Suprapubic skin (tissue), 4 donors: ENCODE data around the gene BCKDHA. TPM values are rescaled to one million over a fixed set of nuclear protein-coding genes. Genes with fewer than 3 reads are reported as not detected.

ENCODE experiments used
- DNase-seq, 2 donors: peaks; one replicate each; pipeline ENCODE4 v3.0.0-alpha.2; 2019; ENCODE audit warnings: low spot score in 2 of 2
- H3K27ac ChIP-seq: fragments of 200-600 bp; sonication (generic); one replicate; pipeline ENCODE4 v1.5.1; 2019
- H3K27me3 ChIP-seq: fragments of 200-600 bp; sonication (generic); one replicate; pipeline ENCODE4 v1.5.1; 2019
- H3K36me3 ChIP-seq: fragments of 200-600 bp; sonication (generic); one replicate; pipeline ENCODE4 v1.5.1; 2019
- H3K4me1 ChIP-seq: fragments of 200-600 bp; sonication (generic); one replicate; pipeline ENCODE4 v1.5.1; 2019
- H3K4me3 ChIP-seq: fragments of 200-600 bp; sonication (generic); one replicate; pipeline ENCODE4 v1.5.1; 2019; ENCODE audit warnings: mild to moderate bottlenecking
- H3K9me3 ChIP-seq: fragments of 200-600 bp; sonication (generic); one replicate; pipeline ENCODE4 v1.5.1; 2019
- CTCF ChIP-seq, 2 donors: fragments of 200-600 bp in 1 of 2; fragments of 450-650 bp in 1 of 2; sonication (generic) in 1 of 2; IDR thresholded peaks; one replicate each; pipeline ENCODE4 v1.5.1; 2016 to 2019; ENCODE audit warnings: antibody characterized with exemption in 2 of 2, mild to moderate bottlenecking in 1 of 2, moderate library complexity in 1 of 2
- EP300 ChIP-seq: sonication (generic); formaldehyde crosslinking; IDR thresholded peaks from one replicate; pipeline ENCODE4 v1.6.1; 2017; ENCODE audit warnings: antibody characterized with exemption
- POLR2A ChIP-seq, 2 donors: fragments of 450-650 bp; IDR thresholded peaks; one replicate each; pipeline ENCODE4 v1.6.1; 2017; ENCODE audit warnings: antibody characterized with exemption in 2 of 2, mild to moderate bottlenecking in 2 of 2, moderate library complexity in 2 of 2
- POLR2AphosphoS5 ChIP-seq, 3 donors: sonication (generic); formaldehyde crosslinking; IDR thresholded peaks; one replicate each; pipeline ENCODE4 v1.6.1; 2017; ENCODE audit warnings: antibody characterized with exemption in 3 of 3
- WGBS: methylation state at CpG from one replicate; pipeline ENCODE4 v1.1.5; 2018; 5-methylcytosine and 5-hydroxymethylcytosine counted together
- total RNA-seq, 4 donors: library from RNA; depleted of rRNA; stranded (reverse); fragments of >200 nt; gene quantifications; one replicate each; pipeline ENCODE4 v1.1.0, GENCODE V29; 2016

The BCKDHA gene
- total RNA-seq, 4 donors from 2014 or later: 49.7 to 112 (median 76.2) TPM

DNA sequence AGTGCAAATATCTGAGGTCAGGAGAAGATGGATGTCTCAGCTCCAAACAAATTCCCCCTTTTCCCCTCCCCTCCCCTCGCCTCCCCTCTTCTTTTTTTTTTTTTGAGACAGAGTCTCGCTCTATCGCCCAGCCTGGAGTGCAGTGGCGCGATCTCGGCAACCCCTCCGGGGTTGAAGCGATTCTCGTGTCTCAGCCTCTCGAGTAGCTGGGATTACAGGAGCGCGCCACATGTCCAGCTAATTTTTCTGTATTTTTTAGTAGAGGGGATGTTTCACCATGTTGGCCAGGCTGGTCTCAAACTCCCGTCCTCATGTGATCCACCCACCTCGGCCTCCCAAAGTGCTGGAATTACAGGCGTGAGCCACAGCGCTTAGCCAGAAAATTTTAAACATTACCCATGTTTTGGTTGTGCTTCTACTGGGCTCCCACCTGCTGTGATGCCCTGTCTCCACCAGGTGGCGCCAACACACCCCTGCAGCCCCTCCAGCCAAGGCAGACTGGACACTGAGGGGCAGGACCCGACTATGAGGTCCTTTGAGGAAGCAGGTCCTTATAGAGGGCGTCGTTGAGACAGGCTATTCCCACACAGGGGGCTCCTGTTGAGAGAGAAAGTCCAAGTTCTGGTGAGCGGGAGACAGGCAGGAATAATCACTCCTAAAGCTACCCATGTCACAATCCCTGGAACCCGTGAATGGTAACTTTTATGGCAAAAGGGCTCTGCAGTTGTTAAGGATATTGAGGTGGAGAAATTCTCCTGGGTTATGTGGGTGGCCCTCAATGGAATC lies 51.7 kb downstream of the BCKDHA start:
- WGBS: 4% methylated on average over 22 of the region's 22 CpGs
- peaks cover 23% of the 10 kb centered on the region for H3K27me3 ChIP-seq
- H3K27ac ChIP-seq: no peak overlapping the region
- no peaks in the 10 kb centered on the region for H3K36me3 ChIP-seq
- peak in 1 of 2 donors; percentile 82 for DNase-seq
- TF ChIP-seq POLR2A (IDR thresholded peaks at IDR 0.05) (no peak), CTCF (IDR thresholded peaks at IDR 0.05) (peak; percentile 86 to 97), EP300 (no peak)
- H3K4me1 ChIP-seq: peaks cover 8% of the 10 kb centered on the region
- H3K4me3 ChIP-seq: peak overlapping the region; percentile 29
- H3K9me3 ChIP-seq: no peaks in the 10 kb centered on the region

GRCh38 chr19:41449865-41450178 lies 52.2 kb downstream of the BCKDHA start:
- TF ChIP-seq CTCF (IDR thresholded peaks at IDR 0.05) (no peak), POLR2AphosphoS5 (IDR thresholded peaks at IDR 0.05) (no peak), EP300 (no peak), POLR2A (IDR thresholded peaks at IDR 0.05) (no peak)
- Histone ChIP-seq H3K27me3 (peaks cover 23% of the 10 kb centered on the region), H3K4me3 (no peak overlapping the region), H3K27ac (no peak overlapping the region), H3K9me3 (no peaks in the 10 kb centered on the region), H3K36me3 (no peaks in the 10 kb centered on the region), H3K4me1 (peaks cover 8% of the 10 kb centered on the region)
- WGBS: 59% methylated on average over 3 of the region's 3 CpGs
- DNase-seq: no peak

- no peak for DNase-seq
- WGBS: 70% methylated on average over 6 of the region's 6 CpGs
These were observed 55.1 kb downstream of the BCKDHA start for GRCh38 chr19:41452584-41453275.

GRCh38 chr19:41455936-41456335 lies 58.3 kb downstream of the BCKDHA start:
- Histone ChIP-seq H3K4me1 (peaks cover 12% of the 10 kb centered on the region), H3K36me3 (no peaks in the 10 kb centered on the region), H3K9me3 (no peaks in the 10 kb centered on the region), H3K27ac (no peak overlapping the region), H3K4me3 (no peak overlapping the region), H3K27me3 (peaks cover 22% of the 10 kb centered on the region)
- TF ChIP-seq POLR2AphosphoS5 (IDR thresholded peaks at IDR 0.05) (no peak), EP300 (no peak), POLR2A (IDR thresholded peaks at IDR 0.05) (no peak), CTCF (IDR thresholded peaks at IDR 0.05) (no peak)
- 19% methylated on average over 2 of the region's 2 CpGs for WGBS
- DNase-seq: no peak

More at GRCh38 chr19:41452584-41453275, 55.1 kb downstream of the BCKDHA start:
- H3K4me3 ChIP-seq: no peak overlapping the region
- no peaks in the 10 kb centered on the region for H3K9me3 ChIP-seq
- H3K27ac ChIP-seq: no peak overlapping the region
- peaks cover 7% of the 10 kb centered on the region for H3K27me3 ChIP-seq
- no peaks in the 10 kb centered on the region for H3K36me3 ChIP-seq
- H3K4me1 ChIP-seq: peaks cover 20% of the 10 kb centered on the region
- TF ChIP-seq POLR2AphosphoS5 (IDR thresholded peaks at IDR 0.05): no peak
- no peak for TF ChIP-seq POLR2A (IDR thresholded peaks at IDR 0.05)
- no peak for TF ChIP-seq EP300
- TF ChIP-seq CTCF (IDR thresholded peaks at IDR 0.05): no peak

GRCh38 chr19:41456342-41456918 lies 58.8 kb downstream of the BCKDHA start:
- no peak for TF ChIP-seq POLR2AphosphoS5 (IDR thresholded peaks at IDR 0.05)
- TF ChIP-seq POLR2A (IDR thresholded peaks at IDR 0.05): no peak
- TF ChIP-seq CTCF (IDR thresholded peaks at IDR 0.05): no peak
- TF ChIP-seq EP300: no peak
- WGBS: 19% methylated on average over 7 of the region's 7 CpGs
- Histone ChIP-seq H3K4me1 (peaks cover 12% of the 10 kb centered on the region), H3K27ac (no peak overlapping the region), H3K9me3 (no peaks in the 10 kb centered on the region), H3K4me3 (no peak overlapping the region), H3K27me3 (peaks cover 24% of the 10 kb centered on the region), H3K36me3 (no peaks in the 10 kb centered on the region)
- DNase-seq: no peak
